ENCODE results near the gene FBXO11. TPM values are rescaled to one million over a fixed set of nuclear protein-coding genes. Genes with fewer than 3 reads are reported as not detected.

The FBXO11 gene
- total and polyA plus RNA-seq, 2 of the 4 experiments (the other 2 are of a cell fraction), result 27.1 to 29.6 TPM

DNA sequence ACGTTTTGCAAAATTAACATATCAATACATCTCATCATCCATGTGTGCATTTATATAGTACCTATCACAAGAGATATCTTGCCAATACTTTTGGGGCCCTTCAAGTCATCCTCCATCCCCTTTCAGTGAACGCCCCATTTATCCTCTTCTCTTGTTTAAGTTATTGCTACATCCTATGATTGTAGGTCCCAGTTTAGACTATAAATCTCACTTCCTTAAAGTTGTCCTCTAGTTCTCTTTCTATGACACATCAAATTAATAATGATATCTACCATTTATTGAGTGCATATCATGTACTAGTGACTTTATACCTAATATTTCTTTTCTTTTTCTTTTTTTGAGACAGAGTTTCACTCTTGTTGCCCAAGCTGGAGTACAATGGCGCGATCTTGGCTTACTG lies 28.8 kb upstream of the FBXO11 start:
- Histone ChIP-seq H2BK20ac (ENCODE audit: low read depth, low read length) (no peak overlapping the region), H4K91ac (ENCODE audit: insufficient read depth, low read depth, low read length) (no peak overlapping the region), H2BK15ac (ENCODE audit: low read depth, low read length) (no peak overlapping the region), H3K4me2 (ENCODE audit: low read depth, low read length) (no peak overlapping the region), H3K27ac (ENCODE audit: insufficient read depth, low read length) (no peak overlapping the region), H2AFZ (replicated peaks; ENCODE audit: low read length, poor library complexity) (no peak overlapping the region), H3K18ac (ENCODE audit: low read depth, low read length) (no peak overlapping the region), H3K9ac (ENCODE audit: low read depth, low read length) (no peak overlapping the region), H2BK5ac (ENCODE audit: low read depth, low read length, poor library complexity, severe bottlenecking) (no peak overlapping the region), H4K20me1 (ENCODE audit: insufficient read depth, low read length) (no peaks in the 10 kb centered on the region), H3K79me1 (ENCODE audit: low read depth in 1 of 2, low read length in 2 of 2) (no peaks in the 10 kb centered on the region), H2BK120ac (ENCODE audit: low read depth, low read length) (no peak overlapping the region), H3K4me1 (ENCODE audit: control insufficient read depth, insufficient read depth, low read length) (no peaks in the 10 kb centered on the region), H3K4ac (ENCODE audit: low read depth, low read length) (no peak overlapping the region), H3K4me3 (ENCODE audit: insufficient read depth, low read depth, low read length) (no peak overlapping the region), H3K56ac (ENCODE audit: extremely low read depth, insufficient read depth, low read length) (no peak overlapping the region), H3K36me3 (ENCODE audit: control insufficient read depth, insufficient read depth, low read length) (no peaks in the 10 kb centered on the region), H2AK9ac (replicated peaks; ENCODE audit: low read depth, low read length, poor library complexity) (no peak overlapping the region), H4K5ac (ENCODE audit: low read depth, low read length) (no peak overlapping the region), H4K8ac (ENCODE audit: low read depth in 2 of 2, low read length in 2 of 2) (no peak overlapping the region), H3K14ac (replicated peaks; ENCODE audit: low read depth, low read length) (no peak overlapping the region), H3K23ac (ENCODE audit: low read depth, low read length) (no peak overlapping the region), H2AK5ac (ENCODE audit: low read depth, low read length) (no peak overlapping the region), H3K27me3 (ENCODE audit: control insufficient read depth, insufficient read depth, low read length) (no peaks in the 10 kb centered on the region), H3K9me3 (ENCODE audit: control insufficient read depth, insufficient read depth, low read length) (no peaks in the 10 kb centered on the region), H3K9me1 (ENCODE audit: insufficient read depth, low read length) (no peaks in the 10 kb centered on the region)
- 33% methylated on average over 1 of the region's 4 CpGs; no CpG with 5 or more reads in 1 of the 2 experiments for WGBS, 2 experiments (ENCODE audit: extremely low coverage in 2 of 2, insufficient read length in 1 of 2)
- ATAC-seq (ENCODE audit: low read depth) (no peak), DNase-seq (no peak)
- BruUV-seq (replicated peaks), result no TSS peak
- ChIA-PET CTCF (no interaction called here), POLR2A (ENCODE audit: unreplicated experiment) (no interaction called here)
- in situ Hi-C loops (cut with MboI; ENCODE audit: low sequenced_read_pairs) (no loop called here), intact Hi-C loops (cut with micrococcal nuclease) (no loop called here), dilution Hi-C loops (cut with HindIII; ENCODE audit: low sequenced_read_pairs, unreplicated experiment) (no loop called here)
- TF ChIP-seq, protein P1, sequence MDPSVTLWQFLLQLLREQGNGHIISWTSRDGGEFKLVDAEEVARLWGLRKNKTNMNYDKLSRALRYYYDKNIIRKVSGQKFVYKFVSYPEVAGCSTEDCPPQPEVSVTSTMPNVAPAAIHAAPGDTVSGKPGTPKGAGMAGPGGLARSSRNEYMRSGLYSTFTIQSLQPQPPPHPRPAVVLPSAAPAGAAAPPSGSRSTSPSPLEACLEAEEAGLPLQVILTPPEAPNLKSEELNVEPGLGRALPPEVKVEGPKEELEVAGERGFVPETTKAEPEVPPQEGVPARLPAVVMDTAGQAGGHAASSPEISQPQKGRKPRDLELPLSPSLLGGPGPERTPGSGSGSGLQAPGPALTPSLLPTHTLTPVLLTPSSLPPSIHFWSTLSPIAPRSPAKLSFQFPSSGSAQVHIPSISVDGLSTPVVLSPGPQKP (IDR thresholded peaks at IDR 0.05; ENCODE audit: borderline replicate concordance, low read depth, low read length), result no peak
- no peak for TF ChIP-seq NFE2L2 (IDR thresholded peaks at IDR 0.05; ENCODE audit: low read depth, low read length)
- no peak for TF ChIP-seq CEBPB (IDR thresholded peaks at IDR 0.05; ENCODE audit: low read depth, low read length)
- TF ChIP-seq FOS (IDR thresholded peaks at IDR 0.05; ENCODE audit: low read depth, low read length), result no peak
- TF ChIP-seq MAZ (IDR thresholded peaks at IDR 0.05; ENCODE audit: borderline replicate concordance, low read depth, low read length), result no peak
- TF ChIP-seq, protein P2, sequence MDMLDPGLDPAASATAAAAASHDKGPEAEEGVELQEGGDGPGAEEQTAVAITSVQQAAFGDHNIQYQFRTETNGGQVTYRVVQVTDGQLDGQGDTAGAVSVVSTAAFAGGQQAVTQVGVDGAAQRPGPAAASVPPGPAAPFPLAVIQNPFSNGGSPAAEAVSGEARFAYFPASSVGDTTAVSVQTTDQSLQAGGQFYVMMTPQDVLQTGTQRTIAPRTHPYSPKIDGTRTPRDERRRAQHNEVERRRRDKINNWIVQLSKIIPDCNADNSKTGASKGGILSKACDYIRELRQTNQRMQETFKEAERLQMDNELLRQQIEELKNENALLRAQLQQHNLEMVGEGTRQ (IDR thresholded peaks at IDR 0.05; ENCODE audit: low read depth, low read length), result no peak
- TF ChIP-seq CHD1 (IDR thresholded peaks at IDR 0.05; ENCODE audit: low read depth, low read length), result no peak
- TF ChIP-seq SMC3 (IDR thresholded peaks at IDR 0.05; ENCODE audit: low read depth, low read length), result no peak
- no peak for TF ChIP-seq BHLHE40 (IDR thresholded peaks at IDR 0.05; ENCODE audit: low read depth, low read length)
- no peak for TF ChIP-seq RCOR1 (IDR thresholded peaks at IDR 0.05; ENCODE audit: insufficient replicate concordance, low read length)
- no peak for TF ChIP-seq RAD21 (IDR thresholded peaks at IDR 0.05; ENCODE audit: low read length)
- TF ChIP-seq RFX5 (IDR thresholded peaks at IDR 0.05; ENCODE audit: low read depth, low read length), result no peak
- no peak for TF ChIP-seq MAFK (IDR thresholded peaks at IDR 0.05; ENCODE audit: low read depth, low read length)
- TF ChIP-seq MXI1 (IDR thresholded peaks at IDR 0.05; ENCODE audit: borderline replicate concordance, low read depth, low read length), result no peak
